Tibial nerve (tissue), 4 donors: ENCODE results near the gene STK38L.

ENCODE experiments used
- EP300 ChIP-seq, 2 donors: sonication (generic); formaldehyde crosslinking; IDR thresholded peaks; one replicate each; pipeline ENCODE4 v1.6.1; 2017; ENCODE audit warnings: antibody characterized with exemption in 2 of 2, mild to moderate bottlenecking in 1 of 2
- POLR2A ChIP-seq, 2 donors: fragments of 450-650 bp; IDR thresholded peaks; one replicate each; pipeline ENCODE4 v1.6.1; 2017; ENCODE audit warnings: antibody characterized with exemption in 2 of 2, mild to moderate bottlenecking in 2 of 2, moderate library complexity in 2 of 2
- TF ChIP-seq, protein P1 (sequence below), 5 experiments: fragments of 200-600 bp in 3 of 5; fragments of 450-650 bp in 2 of 5; sonication (generic) in 3 of 5; IDR thresholded peaks; one replicate each; pipeline ENCODE4 v1.5.1; 2016 to 2019; ENCODE audit warnings: antibody characterized with exemption in 5 of 5, mild to moderate bottlenecking in 3 of 5, moderate library complexity in 2 of 5

DNA sequence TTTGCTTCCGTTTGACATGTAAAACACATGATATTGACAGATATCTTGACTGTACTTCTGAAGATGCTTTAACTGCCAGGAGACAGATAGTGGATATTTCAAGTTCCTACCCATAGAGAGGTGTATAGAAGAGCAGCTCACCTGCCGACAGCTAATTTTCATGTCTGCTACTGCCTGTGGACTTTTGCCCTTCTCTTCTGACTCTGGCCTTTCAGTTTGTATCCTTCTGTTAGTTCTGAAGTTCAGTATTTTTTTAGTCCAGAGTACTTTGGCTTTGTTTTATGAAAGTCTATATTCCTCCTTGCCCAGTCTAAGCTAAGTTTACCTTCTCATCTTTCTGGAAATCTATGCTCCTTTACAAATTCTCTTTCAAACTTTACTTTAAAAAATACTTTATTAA lies 30.8 kb upstream of the STK38L start:
- TF ChIP-seq, protein P1, sequence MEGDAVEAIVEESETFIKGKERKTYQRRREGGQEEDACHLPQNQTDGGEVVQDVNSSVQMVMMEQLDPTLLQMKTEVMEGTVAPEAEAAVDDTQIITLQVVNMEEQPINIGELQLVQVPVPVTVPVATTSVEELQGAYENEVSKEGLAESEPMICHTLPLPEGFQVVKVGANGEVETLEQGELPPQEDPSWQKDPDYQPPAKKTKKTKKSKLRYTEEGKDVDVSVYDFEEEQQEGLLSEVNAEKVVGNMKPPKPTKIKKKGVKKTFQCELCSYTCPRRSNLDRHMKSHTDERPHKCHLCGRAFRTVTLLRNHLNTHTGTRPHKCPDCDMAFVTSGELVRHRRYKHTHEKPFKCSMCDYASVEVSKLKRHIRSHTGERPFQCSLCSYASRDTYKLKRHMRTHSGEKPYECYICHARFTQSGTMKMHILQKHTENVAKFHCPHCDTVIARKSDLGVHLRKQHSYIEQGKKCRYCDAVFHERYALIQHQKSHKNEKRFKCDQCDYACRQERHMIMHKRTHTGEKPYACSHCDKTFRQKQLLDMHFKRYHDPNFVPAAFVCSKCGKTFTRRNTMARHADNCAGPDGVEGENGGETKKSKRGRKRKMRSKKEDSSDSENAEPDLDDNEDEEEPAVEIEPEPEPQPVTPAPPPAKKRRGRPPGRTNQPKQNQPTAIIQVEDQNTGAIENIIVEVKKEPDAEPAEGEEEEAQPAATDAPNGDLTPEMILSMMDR (IDR thresholded peaks at IDR 0.05) = no peak
- TF ChIP-seq POLR2A (IDR thresholded peaks at IDR 0.05) = no peak
- TF ChIP-seq EP300 (IDR thresholded peaks at IDR 0.05) = no peak
